Ramos (cell line): ENCODE measurements around the gene PPIP5K1.

Experiments used
- in situ Hi-C: fragments of 300-500 bp; cut with MboI; formaldehyde crosslinking; loops from one replicate; pipeline ENCODE4 v1.14.3; 2022; ENCODE audit warnings: low sequenced_read_pairs; ENCODE audit not compliant: unreplicated experiment

PPIP5K1 gene

GRCh38 chr15:43492673-43493601 is 97.1 kb downstream of the PPIP5K1 start, which contains the start of gene TP53BP1:
Gene TP53BP1, minus strand, starts transcription at chr15:43493156. Its CDS starts 113 bp downstream, at chr15:43493043.
- in situ Hi-C loops: no loop called here

DNA sequence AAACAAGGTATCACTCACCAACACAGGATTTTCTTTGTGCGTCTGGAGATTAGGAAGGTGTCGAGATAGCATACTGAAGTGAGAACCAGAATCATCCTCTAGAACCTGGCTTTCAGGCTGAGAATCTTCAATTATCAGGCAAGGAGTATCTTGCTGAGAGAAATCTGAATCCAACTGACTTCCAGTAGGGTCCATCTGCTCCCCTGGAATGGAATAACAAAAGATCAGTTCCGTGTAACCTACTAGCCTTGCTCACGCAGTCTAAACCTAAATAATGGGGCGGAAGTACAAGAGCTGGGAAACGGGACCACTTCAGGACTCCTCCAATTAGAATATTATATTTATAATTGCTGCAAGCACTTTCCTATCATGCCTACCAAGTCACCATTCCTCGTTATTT is 97.7 kb downstream of the PPIP5K1 start:
- in situ Hi-C loops: no loop called here

DNA sequence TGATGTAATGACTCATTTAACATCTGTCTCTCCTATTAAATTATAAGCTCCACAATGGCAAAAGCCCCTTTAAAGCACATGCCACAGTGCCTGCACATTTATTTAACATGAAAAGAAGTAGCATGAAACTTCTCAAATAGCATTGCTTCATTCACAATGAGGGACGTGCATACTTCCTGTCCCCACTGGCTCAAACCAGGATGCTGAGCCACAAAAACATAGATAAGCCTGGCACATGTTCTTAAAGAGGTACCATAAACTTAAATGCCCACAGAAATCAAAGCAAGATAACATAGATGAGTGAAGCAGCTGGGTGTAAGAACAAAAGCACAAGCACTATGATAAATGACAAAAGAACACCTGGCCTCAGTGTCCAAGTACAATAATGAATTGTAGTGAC is 100.8 kb downstream of the PPIP5K1 start:
- in situ Hi-C loops: no loop called here

DNA sequence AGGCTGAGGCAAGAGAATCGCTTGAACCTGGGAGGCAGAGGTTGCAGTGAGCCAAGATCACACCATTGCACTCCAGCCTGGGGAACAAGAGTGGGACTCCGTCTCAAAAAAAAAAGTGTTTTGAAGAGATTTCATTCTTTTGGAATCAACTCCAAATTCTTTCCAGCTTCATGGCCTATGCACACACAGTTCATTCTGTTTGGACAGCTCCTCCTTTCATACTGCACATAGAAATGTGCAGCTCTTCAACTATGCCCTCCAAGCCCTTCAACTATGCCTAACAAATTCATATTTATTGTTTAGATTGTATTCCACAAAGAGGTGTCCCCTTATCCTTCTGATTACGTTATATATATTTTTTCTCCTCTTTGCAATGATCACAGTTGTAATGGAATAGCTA is 101.2 kb downstream of the PPIP5K1 start:
- in situ Hi-C loops: no loop called here

DNA sequence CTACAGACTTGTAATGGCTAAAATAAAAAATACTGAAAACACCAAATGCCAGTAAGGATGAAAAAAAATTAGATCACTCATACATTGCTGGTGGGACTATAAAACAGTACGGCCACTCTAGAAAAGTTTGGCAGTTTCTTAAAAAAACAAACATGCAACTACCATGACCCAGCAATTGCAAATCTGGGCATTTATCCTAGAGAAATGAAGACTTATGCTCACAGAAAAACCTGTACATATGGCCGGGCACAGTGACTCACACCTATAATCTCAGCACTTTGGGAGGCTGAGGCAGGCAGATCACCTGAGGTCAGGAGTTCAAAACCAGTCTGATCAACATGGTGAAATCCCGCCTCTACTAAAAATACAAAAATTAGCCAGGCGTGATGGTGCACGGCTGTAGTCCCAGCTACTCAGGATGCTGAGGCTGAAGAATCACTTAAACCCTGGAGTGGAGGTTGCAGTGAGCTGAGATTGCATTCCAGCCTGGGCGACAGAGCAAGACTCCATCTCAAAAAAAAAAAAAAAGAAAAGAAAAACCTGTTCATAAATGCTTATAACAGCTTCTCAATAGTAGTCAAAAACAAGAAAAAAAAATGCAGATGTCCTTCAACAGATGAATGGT is 102.6 kb downstream of the PPIP5K1 start:
- in situ Hi-C loops: no loop called here

GRCh38 chr15:43484455-43484854 is 105.6 kb downstream of the PPIP5K1 start:
- in situ Hi-C loops: no loop called here
